Measurements from ENCODE around the gene ASPHD1. TPM values are rescaled to one million over a fixed set of nuclear protein-coding genes. Genes with fewer than 3 reads are reported as not detected.
A peak's percentile ranks its signal among the peaks of the same experiment; 100 is the strongest.
"Not testable (repeated sequence)": the region's sequence is repeated elsewhere in the genome, so short reads cannot be mapped to it uniquely, and the experiment has no call there.

ASPHD1 gene
- total RNA-seq, 1 donor from 2014 or later, result 0.37 TPM

DNA sequence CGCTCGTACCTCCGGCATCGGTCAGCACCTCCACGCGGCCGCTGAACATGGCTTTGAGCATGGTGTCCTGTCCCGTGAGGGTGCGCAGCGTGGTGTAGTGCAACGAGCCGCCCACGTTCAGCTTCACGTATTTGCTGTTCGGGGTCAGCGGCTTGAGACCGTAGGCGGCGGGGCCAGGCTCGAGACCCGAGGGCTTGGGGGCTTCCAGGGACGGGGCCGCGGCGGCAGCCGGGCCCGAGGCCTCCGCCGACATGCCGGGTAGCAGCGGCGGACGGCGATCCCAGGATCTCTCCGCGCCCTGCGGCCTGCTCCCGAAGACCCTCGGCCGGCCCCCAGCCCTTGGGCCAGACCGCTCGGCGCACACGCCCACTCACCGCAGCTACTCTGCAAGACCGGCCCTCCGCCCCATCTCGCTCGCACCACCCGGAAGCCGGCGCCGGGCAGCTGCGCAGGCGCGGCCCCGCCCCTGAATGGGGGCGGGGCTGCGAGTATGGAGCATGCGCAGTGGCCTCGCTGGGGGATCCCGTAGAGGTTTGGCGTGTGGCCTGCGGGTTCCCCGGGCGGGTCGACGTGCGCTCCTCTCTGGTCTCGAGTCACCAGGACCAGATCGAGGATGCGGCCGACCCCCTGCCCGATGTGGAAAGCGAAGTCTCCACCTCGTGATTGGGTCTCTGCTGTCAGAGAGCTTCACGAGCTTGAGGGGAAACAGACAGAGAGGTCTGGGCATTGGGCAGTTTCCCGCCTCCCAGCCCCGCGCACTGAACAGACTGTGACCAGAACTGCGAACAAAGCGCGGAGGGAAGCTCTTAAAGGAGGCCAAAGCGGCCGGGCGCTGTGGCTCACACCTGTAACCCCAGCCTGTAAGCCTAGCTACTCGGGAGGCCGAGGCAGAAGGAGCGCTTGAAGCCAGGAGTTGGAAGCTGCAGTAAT, 25.8 kb downstream of the ASPHD1 start, which contains the start of gene KCTD13:
TSS of gene KCTD13 (minus strand) at position 446 of the 930 bp plus-strand sequence. CDS start at position 253, 193 bp downstream.
- intact Hi-C loops (cut with micrococcal nuclease), result no loop called here
- peak; percentile 99 for ATAC-seq

DNA sequence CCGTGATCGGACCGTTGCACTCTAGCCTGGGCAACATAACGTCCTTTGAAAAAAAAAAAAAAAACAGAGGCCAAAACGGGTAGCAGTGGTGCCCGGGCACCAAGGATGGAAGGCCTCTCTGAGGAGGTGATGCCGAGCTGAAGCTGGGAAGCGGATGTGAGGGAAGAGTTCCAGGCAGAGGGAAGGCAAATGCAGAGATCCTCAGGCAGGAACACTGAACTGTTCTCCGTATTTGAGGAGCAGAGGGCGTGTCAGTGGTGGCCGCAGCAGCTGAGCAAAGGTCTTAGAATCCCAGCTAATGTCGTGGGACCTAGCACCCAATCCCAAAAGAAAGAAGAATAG, 26.4 kb downstream of the ASPHD1 start:
- intact Hi-C loops (cut with micrococcal nuclease), result no loop called here
- ATAC-seq (peak; percentile 50), DNase-seq (no peak)

More for the DNA sequence above, 25.8 kb downstream of the ASPHD1 start, which contains the start of gene KCTD13:
- peak; percentile 92 for DNase-seq

DNA sequence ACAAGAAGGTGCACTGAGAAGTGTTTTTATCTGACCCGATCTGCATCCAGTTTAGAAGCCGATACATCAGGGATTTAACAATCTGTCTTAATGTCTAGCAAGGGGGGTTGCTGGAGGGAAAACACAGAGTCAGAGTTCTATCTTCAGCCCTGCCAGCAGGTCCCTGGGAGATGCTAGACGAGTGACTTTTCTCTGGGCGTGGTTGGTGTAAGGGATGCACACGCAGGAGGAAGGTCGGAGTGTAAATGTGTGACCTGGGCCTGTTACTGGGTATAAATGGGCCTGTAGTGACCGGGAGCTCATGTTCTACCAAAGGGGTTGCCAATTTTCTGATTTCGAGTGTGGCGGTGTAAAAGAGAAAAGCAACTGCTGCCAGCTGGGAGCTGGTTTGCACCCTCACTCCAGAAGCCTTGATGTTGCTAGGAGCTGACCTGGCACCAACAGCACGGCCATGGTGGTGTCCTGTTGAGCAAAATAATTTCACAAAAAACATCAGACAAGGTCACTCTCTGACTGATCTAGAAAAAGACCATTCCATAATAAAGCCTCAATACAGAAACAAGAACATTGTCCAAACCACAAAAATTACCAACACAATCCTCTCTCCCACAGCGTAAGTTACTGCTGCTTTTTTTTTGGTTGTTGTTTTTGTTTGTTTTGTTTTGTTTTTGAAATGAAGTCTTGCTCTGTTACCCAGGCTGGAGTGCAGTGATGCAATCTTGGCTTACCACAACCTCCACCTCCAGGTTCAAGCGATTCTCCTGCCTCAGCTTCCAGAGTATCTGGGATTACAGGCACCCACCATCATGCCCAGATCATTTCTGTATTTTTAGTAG, 27.0 kb downstream of the ASPHD1 start:
- ATAC-seq (no peak), DNase-seq (no peak)
- intact Hi-C loops (cut with micrococcal nuclease), result no loop called here

DNA sequence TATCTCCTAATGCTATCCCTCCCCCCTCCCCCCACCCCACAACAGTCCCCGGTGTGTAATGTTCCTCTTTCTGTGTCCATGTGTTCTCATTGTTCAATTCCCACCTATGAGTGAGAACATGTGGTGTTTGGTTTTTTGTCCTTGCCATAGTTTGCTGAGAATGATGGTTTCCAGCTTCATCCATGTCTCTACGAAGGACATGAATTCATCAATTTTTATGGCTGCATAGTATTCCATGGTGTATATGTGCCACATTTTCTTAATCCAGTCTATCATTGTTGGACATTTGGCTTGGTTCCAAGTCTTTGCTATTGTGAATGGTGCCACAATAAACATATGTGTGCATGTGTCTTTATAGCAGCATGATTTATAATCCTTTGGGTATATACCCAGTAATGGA, 31.5 kb downstream of the ASPHD1 start:
- DNase-seq; ATAC-seq; intact Hi-C loops (cut with micrococcal nuclease): not testable (repeated sequence)

DNA sequence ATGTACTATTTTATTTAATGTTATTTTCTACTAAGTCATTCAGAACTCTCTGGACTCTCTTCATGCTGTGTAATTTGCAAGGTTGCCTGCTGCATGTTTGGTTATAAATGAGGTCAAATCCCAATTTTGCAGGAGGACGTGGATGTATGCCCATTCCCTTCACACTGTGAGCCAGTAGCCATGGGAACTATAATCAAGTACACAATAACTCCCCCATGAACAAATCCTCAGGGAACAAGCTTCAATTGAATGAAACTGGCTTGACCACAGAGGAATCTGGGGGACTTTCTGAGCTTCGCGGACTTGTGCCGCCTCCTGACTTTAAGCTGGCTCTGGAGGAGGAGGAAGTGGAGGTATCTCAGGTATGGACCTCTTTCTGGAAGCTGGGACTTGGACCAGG, 40.4 kb downstream of the ASPHD1 start:
- intact Hi-C loops (cut with micrococcal nuclease), result no loop called here
- no peak for ATAC-seq
- no peak for DNase-seq

DNA sequence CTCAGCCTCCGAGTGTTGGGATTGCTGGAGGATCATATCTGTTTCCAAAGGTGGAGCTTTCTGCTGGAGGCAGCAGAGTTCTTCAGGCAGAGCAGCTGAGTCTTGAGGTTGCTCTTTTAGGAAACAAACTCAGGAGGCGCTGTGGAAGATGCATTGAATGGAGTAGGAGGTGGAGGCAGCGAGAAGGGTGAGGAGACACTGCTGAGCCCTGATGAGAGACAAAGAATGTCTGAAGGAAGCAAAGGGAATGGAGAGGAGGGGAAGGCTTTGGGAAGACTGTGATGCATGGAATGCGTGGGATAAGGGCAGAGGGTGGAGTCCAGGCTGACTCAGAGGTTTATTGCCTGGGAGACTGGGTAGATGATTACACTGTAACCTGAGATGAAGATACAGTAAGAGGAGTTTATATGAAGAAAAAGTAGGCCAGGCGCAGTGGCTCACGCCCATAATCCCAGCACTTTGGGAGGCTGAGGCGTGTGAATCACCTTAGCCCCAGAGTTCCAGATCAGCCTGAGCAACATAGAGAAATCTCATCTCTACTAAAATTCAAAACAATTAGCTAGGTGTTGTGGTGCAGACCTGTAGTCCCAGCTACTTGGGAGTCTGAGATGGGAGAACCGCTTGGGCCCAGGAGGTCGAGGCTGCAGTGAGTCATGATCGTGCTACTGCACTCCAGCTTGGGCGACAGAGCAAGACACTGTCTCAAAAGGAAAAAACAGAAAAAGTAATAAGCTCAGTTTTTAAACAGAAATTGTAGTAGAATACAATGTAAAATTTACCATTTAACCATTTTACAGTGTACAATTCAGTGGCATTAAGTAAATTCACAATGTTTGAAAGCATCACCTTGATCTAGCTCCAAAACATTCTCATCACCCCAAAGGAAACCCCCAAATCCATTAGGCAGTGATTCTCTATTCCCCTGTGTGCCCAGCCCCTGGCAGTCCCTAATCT, 43.8 kb downstream of the ASPHD1 start:
- no peak for DNase-seq
- intact Hi-C loops (cut with micrococcal nuclease), result no loop called here
- peak; percentile 58 for ATAC-seq

DNA sequence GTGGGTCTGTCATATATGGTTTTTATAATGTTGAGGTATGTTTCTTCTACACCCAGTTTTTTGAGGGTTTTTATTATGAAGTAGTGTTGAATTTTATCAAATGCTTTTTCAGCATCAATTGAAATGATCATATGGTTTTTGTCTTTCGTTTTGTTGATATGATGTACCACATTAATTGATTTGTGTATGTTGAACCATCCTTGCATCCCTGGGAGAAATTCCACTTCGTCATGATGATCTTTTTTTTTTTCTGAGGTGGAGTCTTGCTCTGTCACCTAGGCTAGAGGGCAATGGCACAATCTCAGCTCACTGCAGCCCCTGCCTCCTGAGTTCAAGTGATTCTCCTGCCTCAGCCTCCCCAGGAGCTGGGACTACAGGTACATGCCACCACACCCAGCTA, 47.6 kb downstream of the ASPHD1 start:
- ATAC-seq (no peak), DNase-seq (no peak)
- intact Hi-C loops (cut with micrococcal nuclease), result no loop called here

DNA sequence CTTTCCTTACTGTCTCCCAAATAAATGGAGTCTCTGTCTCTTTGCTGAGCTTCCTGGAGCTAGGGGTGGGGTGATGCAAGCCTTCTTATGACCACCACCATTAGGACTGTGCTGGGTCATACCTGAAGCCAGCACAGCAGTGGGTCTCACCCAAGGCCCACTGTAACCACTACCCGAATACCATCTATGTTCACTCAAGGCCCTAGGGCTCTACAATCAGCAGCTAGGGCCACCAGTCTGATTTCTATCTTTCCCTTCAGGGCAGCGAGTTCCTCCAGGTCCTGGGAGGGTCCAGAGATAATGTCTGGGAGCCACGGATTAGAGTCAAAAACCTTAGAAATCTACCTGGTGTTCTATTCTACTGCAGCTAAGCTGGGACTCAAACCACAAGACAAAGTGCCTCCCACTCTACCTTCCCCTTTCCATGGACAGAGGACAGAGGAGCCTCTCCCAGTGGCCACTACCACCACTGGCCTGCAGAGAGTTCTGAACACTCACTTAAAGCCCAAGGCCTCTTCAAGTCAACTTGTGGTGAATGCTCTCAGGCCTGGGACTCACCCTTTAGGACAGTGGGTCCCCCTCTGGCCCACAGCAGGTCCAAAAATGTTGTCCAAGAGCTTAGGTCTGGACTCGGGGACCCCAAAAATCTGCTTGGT, 50.6 kb downstream of the ASPHD1 start:
- ATAC-seq (no peak), DNase-seq (no peak)
- intact Hi-C loops (cut with micrococcal nuclease), result no loop called here

DNA sequence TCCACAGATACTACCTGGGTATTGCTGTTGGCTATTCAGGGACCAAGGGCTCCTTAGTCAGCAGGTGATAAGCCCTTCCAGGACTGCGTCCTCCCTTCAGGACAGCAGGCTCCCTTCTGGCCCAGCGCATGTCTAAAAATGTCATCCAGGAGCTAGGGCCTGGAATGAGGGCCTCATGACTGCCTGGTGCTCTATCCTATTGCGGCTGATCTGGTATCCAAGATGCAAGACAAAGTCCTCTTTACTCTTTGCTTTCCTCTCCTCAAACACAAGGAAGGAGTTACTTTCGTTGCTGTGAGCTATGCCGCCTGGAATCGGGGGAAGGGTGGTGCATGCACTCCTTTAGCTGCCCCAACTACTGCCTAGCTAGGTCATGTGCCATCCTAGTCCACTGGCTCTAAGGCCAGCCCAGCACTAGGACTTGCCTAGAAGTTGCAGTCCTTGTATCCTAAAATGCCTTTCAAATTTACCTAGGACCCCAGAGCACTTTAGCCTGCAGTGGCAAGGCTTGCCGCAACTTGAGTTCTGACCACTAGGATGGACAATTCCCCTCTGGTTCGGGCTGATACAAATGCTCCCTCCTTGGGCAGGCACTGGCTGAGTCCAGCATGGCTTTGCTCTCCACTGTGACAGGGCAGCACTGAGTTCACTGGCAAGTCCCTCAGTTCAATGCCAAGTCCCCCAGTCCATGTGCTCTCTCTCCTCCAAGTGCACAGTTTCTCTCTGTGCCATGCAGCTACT, 51.5 kb downstream of the ASPHD1 start:
- no peak for ATAC-seq
- no peak for DNase-seq
- intact Hi-C loops (cut with micrococcal nuclease), result no loop called here

Other genes starting within 250 kb of the ASPHD1 start
- gene SPN, start 237.2 kb upstream of the ASPHD1 start, total RNA-seq, result 0.87 TPM
- gene QPRT, start 221.3 kb upstream of the ASPHD1 start, total RNA-seq, result 26.0 TPM
- 0.74 TPM for gene C16orf54, start 154.5 kb upstream of the ASPHD1 start, total RNA-seq
- not detected for gene ZG16, start 122.2 kb upstream of the ASPHD1 start, total RNA-seq
- 55.2 TPM for gene KIF22, start 109.7 kb upstream of the ASPHD1 start, total RNA-seq
- 101 TPM for gene MAZ, start 94.0 kb upstream of the ASPHD1 start, total RNA-seq
- gene PRRT2, start 88.3 kb upstream of the ASPHD1 start, total RNA-seq, result 3.1 TPM
- 16.2 TPM for gene PAGR1, start 84.3 kb upstream of the ASPHD1 start, total RNA-seq
- 47.0 TPM for gene MVP, start 80.0 kb upstream of the ASPHD1 start, total RNA-seq
- gene CDIPT, start 37.3 kb upstream of the ASPHD1 start, total RNA-seq, result 65.8 TPM
- gene SEZ6L2, start 938 bp upstream of the ASPHD1 start, total RNA-seq, result 0.22 TPM
- gene KCTD13, start 25.7 kb downstream of the ASPHD1 start, total RNA-seq, result 5.5 TPM
- 66.2 TPM for gene TMEM219, start 61.6 kb downstream of the ASPHD1 start, total RNA-seq
- 34.9 TPM for gene TAOK2, start 73.4 kb downstream of the ASPHD1 start, total RNA-seq
- gene HIRIP3, start 95.1 kb downstream of the ASPHD1 start, total RNA-seq, result 19.4 TPM
- gene INO80E, start 95.8 kb downstream of the ASPHD1 start, total RNA-seq, result 31.3 TPM
- gene DOC2A, start 110.5 kb downstream of the ASPHD1 start, total RNA-seq, result 0.82 TPM
- gene C16orf92, start 122.7 kb downstream of the ASPHD1 start, total RNA-seq, result not detected
- not detected for gene TLCD3B, start 130.8 kb downstream of the ASPHD1 start, total RNA-seq
- gene ALDOA, start 165.3 kb downstream of the ASPHD1 start, total RNA-seq, result 4,258 TPM
- 33.1 TPM for gene PPP4C, start 175.5 kb downstream of the ASPHD1 start, total RNA-seq
- 0.79 TPM for gene TBX6, start 191.4 kb downstream of the ASPHD1 start, total RNA-seq
- gene YPEL3, start 195.7 kb downstream of the ASPHD1 start, total RNA-seq, result 66.0 TPM
- gene GDPD3, start 213.0 kb downstream of the ASPHD1 start, total RNA-seq, result 2.0 TPM
- 44.7 TPM for gene MAPK3, start 222.7 kb downstream of the ASPHD1 start, total RNA-seq

All from left ventricle myocardium superior (tissue), 1 donor.